Measurements from ENCODE around the gene PEX16.

DNA sequence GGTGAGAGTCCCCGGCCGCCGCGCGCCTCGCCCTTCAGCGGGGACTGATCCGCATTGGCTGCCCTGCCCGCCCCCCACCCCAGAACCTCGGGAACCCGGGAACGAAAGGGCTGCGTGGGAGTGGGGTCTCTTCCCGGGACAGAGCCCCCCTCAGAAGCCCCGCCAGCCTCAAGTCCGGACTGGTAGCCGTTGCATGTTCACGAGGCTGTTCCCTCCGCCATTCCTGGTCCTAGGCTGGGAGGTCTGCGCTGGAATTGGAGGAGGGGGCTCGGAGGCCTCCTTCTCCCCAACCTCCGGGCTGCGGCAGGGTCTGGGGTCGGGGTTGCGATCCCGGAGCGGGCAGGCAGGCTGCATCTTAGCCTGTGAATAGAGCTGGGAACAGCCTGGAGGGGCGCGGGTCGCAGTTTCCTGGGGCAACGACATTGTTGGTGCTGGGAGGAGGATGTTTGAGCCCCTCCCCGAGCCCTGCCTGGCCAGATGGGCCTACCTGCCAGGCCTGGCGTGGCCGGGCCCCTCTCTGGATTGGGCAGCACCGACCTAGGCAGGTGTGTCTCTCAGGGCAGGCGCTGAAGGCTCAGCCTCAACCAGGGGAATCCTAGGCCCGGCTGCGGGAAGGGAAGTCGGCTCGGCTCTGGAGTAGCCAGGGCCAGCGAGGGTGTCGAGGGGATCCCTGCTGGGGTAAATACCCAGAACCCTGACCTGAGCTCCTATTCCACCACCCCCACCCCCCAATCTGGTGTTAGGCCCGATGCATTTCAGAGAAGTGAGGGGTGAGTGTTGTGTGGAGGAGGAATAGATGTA, 31.6 kb downstream of the PEX16 start:
- TF ChIP-seq, protein P1, sequence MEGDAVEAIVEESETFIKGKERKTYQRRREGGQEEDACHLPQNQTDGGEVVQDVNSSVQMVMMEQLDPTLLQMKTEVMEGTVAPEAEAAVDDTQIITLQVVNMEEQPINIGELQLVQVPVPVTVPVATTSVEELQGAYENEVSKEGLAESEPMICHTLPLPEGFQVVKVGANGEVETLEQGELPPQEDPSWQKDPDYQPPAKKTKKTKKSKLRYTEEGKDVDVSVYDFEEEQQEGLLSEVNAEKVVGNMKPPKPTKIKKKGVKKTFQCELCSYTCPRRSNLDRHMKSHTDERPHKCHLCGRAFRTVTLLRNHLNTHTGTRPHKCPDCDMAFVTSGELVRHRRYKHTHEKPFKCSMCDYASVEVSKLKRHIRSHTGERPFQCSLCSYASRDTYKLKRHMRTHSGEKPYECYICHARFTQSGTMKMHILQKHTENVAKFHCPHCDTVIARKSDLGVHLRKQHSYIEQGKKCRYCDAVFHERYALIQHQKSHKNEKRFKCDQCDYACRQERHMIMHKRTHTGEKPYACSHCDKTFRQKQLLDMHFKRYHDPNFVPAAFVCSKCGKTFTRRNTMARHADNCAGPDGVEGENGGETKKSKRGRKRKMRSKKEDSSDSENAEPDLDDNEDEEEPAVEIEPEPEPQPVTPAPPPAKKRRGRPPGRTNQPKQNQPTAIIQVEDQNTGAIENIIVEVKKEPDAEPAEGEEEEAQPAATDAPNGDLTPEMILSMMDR (conservative IDR thresholded peaks at IDR 0.05) = no peak
- no peak for TF ChIP-seq EZH2 (IDR thresholded peaks at IDR 0.05; ENCODE audit: low read depth)

All from PC-9 (cell line).